ENCODE results near the gene PTPRS.

Gene PTPRS

DNA sequence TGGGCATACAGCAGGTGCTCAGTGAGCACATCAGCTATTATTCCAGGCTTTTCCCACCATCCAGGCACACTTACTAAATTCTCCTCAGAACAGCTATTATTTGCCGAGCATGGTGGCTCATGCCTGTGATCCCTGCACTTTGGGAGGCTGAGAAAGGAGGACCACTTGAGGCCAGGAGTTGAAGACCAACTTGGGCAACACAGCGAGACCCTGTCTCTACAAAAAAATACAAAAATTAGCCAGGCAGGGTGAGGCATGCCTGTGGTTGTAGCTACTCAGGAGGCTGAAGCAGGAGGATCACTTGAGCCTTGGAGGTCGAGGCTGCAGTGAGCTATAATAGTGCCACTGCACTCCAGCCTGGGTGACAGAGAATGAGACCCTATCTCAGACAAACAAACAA is 35.4 kb downstream of the PTPRS start:
- no peak for DNase-seq

DNA sequence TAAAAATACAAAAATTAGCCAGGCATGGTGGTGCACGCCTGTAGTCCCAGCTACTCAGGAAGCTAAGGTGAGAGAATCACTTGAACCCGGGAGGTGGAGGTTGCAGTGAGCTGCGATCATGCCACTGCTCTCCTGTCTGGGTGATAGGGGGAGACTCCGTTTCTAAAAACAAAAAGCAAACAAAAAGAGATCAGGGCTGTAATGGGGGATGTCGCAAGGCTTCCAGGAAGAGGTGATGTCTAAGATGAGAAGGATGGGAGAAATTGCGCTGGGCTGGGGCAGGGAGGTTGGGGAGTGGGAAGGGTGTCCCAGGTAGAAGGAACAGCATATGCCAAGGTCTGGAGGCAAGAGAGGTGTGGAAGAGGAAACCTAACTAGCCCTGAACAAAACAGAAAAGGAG is 36.1 kb downstream of the PTPRS start:
- DNase-seq: no peak

DNA sequence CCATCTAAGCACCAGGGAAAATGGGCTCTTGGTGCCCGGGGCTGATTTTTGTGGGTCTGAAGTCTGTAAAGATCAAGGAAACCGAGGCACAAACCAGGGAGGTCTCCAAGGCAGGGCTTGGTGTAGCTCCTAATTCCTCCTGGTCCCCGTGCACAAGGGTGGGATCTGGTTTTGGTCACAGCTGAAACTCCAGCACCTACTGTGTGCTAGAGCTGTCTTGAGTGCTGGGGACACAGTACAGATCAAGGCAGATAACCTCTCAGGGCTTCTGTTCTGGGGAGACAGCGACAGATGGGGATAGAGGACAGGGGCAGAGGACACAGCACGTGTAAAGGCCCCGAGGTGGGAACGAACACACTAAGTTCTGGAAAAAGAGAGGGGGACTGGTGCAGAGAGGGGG is 37.4 kb downstream of the PTPRS start:
- DNase-seq: no peak

DNA sequence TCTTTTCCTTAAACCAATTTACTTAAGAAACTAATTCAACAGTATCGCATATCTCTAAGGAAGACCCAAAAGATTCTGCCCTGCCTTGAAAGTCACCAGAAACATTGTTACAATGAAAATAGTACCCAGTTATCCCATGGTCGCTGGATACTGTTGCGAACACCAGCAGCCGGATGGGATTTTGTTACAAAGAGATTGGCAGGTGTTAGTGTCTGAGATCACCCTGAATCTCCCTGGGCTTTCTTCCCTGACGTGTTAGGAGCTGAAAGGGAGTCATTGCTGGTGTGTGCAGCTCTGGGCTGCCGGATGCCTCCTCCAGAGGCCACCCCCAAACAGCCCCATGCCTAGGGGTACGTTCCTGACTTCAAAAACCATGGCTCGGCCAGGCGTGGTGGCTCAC is 38.2 kb downstream of the PTPRS start:
- no peak for DNase-seq

DNA sequence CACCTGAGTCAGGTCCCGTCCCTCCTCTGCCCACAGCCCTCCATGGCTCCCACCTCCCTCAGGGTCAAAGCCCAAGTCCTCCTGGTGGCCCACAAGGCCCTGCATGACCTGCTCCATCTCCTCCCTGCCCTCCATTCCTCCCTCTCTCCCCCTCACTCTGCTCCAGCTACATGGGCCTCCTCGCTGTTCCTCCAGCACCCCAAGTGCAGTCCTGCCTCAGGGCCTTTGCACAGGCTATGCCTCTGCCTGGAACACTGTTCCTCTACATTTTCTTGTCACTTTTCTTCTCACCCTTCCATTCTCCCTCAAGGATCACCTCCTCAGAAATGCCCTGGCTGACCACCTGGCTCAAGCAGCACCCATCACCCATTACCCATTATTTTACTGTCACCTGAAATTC is 41.5 kb downstream of the PTPRS start:
- DNase-seq: no peak

DNA sequence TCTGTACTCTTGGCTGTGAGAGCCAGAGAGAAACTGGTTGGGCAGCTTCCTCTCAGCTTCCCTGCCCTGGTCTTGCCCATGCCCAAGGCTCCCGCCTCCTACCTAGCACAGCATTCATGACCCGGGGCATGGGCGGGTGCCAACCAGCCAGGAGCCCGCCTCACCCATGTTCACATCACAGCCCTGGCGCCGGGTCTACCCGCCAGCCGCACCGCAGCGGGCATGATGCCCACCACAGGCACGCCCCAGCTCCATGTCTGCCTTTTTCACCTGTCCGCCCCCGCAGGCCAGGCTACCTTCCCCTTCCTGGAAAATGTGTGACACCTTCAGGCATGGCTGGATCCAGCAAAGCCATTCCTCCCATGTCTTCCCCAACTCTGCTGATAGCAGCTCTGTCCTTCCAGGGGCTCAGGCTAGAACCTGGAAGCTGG is 42.1 kb downstream of the PTPRS start:
- no peak for DNase-seq

DNA sequence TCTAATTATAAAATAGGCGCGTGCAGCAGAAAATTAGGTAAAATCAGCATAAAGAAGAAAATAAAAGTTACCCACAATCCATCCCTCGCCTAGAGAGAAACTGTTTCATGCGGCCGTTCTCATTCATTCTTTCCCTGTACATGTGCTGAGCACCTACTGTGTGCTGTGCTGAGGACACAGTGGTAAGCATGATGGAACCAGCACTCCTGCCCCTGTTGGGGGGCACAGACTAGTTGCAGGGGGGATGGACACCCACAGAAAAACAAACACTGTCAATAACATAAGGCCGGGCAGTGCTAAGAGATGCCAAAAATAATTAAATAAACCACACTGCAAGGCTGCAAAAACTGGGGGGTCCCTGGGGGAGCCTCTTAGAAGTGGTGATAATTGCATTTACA is 43.3 kb downstream of the PTPRS start:
- DNase-seq: no peak

DNA sequence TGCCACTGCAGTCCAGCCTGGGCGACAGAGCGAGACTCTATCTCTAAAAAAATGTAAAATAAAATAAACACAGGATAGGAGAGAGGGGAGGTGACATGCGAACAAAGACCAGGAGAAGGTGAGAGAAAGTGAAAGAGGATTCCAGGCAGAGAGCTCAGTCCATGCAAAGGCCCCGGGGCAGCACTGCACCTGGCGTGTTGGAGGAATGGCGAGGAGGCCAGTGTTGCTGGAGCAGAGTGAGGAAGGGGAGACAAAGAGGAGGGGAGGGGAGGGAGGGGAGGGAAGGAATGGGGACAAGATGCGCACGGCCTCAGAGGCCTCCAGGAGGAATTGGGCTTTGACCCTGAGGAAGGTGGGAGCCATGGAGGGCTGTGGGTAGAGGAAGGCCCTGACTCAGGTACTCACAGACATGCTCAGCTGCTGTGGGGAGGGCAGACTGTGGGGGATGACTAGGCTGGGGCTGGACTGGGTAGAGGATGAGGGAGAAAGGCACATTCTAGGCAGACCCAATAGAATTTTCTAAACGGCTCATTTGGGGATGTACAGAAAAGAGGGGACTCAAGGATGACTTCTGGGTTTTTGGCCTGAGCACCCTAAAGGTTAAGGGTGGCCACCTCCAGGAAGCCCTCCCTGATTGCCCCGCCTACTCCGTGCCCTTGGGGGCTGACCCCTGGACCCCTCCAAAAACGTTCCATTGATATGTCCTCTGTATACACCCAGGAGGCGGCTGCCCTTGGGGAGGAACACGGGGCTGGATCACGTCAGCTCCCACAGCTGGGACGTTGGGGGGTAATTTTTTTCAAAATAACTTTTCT is 43.9 kb downstream of the PTPRS start:
- DNase-seq: no peak

DNA sequence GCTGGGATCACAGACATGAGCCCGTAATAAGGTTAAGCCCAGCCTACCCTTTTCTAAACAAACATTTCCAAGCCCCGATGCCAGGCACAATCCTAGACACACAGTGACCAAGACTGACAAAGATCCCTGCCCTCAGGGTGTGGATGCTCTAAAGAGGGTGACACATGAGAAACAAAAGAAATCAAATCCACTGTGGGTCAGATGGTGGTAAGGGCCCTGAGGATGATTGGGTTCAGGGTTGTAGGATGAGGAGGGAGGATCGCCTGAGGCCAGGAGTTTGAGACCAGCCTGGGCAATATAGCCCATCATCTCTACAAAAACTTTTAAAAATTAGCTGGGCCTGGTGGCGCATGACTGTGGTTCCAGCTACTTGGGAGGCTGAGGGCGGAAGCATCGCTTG is 44.6 kb downstream of the PTPRS start:
- DNase-seq: no peak

DNA sequence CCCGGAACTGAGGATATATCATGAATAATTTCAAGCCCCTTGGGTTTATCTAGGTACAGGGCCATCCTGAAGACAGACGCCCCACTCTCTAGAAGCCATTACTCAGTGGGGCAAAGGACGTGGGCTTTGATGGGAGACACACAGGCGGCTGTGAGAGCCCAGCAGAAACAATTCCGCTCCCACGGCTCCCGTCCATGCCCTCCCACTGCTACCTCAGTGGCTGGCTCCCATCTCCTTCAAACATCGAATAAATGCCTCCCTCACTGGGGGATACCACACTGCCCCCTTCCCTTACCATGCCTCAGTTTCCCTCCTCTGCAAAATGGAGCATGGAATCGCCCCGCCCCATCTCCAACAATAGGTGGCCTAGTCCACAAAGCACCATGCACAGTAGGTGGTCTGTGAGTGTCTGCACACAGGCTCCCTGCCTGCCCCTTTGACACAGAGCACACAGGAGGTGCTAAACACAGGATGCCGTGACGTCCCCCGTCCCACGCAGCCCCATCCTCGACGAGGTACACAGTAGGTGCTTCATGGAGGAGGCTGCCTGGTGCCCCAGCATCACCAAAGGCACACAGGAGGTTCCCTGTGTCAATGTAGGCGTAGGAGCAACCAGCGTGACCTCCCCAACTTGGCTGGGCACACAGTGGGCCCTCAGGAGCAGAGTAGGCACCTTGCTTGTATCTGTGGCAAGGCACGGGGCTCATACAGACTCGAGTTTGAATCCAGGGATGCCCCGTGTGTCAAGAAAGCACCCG is 46.0 kb downstream of the PTPRS start:
- no peak for DNase-seq

DNA sequence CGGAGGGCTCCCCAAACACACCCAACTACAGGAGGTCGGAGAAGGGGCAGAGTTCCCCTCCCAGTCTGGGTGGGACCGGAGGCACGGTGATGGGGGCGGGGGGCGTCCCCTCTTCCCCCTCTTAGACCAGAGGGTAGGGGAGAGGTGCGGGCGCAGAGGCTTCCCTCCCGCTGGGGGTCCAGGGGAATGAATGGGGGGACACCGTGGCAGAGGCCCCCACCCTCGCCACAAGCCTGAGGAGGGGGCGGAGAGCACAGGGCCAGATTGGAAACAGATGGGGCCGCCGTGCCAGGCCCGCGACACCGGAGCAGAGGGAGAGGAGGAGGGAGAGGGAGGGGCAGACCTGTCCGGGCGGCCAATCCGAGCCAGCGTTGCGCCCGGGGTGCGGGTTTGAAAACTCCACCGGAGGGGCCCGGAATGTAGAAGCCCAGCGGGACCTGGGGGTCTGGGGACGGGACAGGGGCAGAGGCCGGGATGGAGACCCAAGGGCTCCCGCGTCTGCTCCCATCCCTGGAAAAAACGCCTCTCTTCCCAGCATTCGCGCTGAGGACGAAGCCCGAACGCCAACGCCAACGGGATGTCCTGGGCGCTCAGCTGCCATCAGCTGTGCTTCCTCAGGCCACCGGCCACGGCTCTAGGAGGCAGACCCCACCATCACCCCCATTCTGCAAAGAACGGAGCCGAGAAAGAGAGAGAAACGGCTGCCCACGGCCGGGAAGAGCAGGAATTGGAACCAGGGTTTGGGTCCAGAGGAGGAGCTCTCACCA is 46.8 kb downstream of the PTPRS start:
- DNase-seq: no peak

DNA sequence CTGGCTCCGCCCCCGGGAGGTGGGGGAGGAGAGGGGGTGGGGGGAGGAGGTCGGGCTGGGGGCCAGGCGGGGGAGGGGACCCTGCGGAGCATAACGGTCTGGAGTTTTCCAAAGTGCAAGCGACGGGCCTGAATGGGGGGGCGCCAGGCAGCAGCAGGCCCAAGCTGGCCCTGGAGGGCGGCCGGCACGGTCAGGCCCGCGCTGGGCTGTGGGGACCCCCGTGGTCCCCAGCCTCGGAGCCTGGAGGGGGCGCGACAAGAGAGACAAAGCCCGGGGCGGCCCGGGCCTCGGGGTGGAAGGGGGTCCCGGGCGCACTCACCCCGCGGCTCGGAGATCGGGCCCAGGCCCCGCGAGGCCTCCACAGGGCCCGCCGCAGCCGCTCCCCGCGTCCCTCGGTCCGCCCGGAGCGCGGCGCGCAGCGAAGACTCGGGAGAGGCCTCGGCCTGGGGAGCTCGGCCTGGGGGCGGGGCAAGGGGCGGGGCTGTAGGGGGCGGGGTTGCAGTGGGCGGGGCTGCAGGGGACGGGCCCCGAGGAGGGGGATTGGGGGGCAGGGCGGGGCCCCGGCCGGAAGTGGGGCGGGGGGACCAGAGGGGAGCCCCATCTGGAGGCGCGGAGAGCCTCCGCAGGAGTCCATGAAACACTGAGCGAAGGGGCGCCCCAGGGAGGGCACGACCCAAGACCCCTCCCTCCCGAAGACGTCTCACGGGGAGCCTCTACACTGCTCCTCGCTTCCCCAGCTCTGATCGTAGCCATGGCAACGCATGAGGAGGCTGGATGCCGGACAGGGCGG is 47.6 kb downstream of the PTPRS start:
- DNase-seq: peak; percentile 35

DNA sequence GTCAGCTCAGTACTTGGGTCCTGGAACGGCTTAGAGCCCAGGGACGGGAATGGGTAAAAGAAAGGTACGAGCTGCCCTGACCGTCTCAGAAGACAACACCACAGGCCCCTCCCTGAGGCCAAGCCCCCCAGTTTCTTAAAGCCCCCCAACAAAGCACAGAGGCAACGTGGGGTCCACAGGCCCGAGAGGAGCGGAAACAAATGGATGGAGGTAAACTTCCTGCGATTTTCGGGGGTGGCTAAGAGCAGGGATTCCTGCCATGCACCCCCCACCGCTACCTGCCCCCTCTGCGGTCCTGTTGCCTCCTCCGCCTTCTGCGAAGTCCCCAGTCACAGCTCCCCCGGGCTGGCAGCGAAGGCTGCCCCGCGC is 48.2 kb downstream of the PTPRS start:
- DNase-seq: peak; percentile 9

DNA sequence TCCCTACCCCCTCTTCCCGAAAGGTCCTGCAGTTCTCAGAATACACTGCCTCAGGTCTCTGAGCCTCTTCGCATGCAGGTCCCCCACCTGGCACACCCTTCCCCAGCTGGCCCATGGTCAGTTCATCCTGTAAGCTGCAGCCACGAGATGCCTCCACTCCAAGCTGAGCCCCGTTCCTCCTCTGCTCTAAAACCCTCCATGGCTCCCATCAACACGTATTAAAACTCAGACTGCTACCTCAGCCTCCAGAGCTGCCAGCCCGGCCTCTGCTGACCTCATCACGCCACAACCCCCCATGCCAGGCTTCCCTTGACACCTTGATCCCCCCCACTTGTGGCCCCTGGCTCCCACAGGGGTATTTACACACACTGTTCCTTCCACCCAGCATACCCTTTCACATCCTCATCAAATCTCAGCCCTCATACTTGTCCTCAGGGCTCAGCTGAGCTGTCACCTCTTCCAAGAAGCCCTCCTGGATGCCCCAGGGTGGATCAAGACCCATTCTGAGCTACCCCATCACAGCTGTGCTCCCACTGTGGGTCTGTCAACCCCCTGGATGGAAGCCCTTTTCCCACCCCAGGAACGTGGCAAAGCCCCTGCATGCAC is 48.9 kb downstream of the PTPRS start:
- DNase-seq: no peak
